ENCODE data around the gene TJP2.

The TJP2 gene
- total RNA-seq = 0 to 1.2 (median 0.47) reads per million in 4 experiments

DNA sequence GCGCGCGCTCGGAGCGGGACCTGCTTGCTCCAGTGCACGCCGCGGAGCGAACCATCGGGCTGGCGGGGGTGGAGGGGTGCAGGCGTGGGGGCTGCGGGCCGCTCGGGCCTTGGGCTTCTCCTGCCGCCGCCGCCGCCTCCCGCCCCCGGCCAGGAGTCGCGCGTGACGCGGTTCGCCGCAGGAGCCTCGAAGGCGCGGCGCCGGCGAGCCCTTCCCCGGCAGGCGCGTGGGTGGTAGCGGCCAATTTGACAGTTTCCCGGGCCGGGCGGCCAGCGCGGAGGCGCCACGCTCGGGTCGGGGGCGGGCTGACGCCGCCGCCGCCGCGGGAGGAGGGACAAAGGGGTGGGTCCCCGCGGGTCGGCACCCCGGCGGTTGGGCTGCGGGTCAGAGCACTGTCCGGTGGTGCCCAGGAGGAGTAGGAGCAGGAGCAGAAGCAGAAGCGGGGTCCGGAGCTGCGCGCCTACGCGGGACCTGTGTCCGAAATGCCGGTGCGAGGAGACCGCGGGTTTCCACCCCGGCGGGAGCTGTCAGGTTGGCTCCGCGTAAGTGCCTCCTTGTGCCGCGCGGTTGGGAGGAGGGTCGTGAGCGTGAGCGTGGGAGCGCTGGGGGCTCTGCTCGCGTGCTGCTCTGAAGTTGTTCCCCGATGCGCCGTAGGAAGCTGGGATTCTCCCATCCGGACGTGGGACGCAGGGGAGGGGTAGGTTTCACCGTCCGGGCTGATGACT is at the start of gene TJP2:
TJP2 (plus strand) TSS at position 387 of the 725 bp plus-strand sequence; CDS start at position 483, 96 bp downstream.
- no peak for DNase-seq

DNA sequence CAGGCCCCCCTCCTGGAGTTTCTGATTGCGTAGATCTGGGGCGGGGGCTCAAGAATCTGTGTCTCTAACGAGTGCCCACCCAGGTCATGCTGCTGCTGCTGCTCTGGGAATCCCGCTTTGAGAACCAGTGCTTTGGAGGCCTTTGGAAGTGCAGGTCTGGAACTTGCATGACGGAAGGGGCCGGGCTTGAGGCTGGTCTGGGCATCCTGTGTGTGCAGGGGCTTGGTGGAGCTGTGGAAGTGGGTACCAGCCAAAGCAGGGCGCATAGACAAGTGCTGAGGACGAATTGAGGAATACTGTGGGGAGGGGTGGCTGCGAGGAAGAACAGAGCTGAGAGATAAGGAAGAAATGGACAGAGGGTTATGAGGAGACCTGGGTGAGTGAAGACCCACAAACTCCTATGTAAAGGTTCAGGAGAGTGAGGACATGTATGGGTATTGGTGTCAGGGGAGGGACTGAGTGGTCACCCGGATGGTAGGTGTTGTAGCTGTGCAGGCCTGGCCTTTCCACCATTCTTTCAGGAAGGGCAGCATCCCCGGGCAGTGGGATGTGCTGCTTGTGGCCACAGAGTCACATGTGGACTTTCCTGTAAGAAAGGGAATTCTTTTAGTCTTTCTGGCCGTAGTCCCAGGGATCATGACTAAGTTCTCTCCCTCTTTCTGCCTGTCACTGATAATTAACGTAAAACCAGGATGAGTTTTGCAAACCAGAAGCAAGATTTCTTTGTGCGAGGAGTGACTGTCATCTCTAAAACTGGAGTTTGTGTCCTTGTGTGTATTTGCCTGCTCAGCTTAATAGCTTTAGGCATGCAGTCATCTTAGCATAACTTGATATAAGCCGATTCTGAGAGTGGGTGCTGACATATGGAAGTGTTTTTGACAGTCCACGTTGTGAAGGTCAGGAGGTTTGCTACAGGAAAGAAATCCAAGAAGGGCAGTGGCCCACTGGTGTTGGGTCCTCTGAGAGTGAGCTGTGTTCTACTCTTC is 43.3 kb upstream of the TJP2 start:
- DNase-seq = no peak

DNA sequence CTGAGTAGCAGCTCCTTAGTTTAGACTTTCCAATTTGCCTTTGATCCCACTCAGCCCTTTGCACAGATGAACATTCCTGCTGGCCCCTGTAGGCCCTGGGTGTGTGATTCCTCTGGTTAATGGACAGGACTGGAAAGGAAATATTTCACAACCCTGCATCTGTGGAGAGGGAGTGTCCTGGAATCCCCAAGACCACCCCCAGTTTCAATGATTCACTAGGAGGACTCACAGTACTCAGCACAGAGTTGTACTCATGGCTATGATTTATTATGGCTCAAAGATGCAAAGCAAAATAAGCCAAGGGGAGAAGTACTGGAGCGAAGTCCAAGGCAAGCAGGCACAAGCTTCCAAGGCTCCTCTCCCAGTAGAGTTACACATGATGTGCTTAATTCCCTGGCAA is 42.4 kb upstream of the TJP2 start:
- no peak for DNase-seq

DNA sequence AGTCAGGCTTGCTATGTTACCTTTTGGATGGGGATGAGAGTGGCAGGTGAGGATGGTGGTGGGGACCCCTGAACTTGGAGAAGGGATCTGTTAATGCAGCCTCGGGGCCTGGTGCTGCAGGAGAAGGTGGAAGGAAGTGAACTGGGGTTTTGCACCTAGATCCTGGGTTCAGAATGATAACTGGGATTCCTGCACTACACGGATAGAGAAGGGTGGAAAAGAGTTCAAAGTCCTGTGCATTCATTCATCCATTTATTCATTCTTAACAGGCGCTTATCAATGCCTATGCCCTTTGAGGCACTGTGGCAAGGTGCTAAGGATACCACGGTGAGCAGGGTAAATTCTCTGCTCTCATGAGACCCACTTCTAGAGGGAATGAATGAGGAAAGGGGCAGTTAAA is 41.7 kb upstream of the TJP2 start:
- no peak for DNase-seq

DNA sequence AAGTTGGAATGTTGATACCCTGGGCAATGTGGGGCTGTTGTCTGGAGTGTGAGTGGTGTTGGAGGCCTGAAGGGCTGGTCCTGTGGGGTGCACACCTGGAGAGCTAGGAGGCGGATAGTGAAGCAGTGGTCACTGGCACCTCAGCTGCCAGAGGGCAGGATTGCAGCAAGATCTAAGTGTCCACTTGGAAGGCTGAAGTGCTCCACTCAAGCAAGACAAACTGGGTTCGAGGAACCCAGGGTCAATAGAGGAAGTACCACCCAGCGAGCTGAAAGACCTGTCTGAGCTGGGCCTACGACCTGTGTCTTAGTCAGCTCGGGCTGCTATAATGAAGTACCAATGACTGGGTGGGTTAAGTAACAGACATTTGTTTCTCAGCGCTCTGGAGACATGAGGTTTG is 39.7 kb upstream of the TJP2 start:
- no peak for DNase-seq

DNA sequence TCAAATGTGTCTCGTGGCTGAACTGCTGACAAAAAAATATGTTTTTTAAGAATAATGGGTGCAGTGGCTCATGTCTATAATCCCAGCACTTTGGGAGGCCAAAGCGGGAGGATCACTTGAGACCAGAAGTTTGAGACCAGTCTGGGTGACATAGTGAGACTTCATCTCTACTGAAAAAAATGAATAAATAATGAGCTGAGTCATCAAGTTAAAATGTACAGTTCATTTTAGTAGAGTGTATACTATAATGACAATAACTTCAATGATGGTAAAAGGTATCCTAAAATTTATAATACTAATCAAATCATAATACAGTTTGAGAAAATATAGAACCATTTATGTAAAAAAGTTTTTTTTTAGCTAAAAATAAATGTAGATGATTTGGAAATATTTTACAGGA is 37.9 kb upstream of the TJP2 start:
- no peak for DNase-seq

DNA sequence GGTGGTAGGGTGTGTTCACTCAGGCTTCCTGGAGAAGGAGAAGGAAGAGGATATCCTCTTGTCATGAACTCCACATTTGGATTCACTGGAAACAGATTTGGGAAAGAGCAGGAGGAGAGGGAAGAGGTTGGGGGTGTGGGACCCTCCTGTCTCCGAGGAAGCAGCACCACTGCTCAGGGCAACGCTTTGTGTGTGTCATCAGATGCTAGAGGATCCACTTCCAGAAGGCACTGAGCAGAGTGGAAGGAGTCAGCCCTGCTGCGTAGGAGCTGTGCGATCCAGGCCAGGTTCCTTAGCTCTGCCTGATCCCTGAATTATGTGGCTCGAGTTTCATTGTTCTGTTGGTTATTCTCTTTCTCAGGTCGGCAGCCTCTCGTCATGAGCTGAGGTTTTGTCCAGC is 37.3 kb upstream of the TJP2 start:
- no peak for DNase-seq

DNA sequence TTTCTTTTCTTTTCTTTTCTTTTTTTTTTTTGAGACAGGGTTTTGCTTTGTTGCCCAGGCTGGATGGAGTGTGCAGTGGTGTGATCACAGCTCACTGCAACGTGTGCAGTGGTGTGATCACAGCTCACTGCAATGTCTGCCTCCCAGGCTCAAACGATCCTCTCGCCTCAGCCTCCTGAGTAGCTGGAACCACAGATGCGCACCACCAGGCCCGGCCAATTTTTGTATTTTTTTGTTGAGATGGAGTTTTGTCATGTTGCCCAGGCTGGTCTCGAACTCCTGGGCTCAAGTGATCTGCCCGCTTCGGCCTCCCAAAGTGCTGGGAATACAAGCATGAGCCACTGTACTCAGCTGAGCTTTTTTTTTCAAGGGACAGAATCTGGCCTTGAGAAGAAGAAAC is 36.8 kb upstream of the TJP2 start:
- no peak for DNase-seq

DNA sequence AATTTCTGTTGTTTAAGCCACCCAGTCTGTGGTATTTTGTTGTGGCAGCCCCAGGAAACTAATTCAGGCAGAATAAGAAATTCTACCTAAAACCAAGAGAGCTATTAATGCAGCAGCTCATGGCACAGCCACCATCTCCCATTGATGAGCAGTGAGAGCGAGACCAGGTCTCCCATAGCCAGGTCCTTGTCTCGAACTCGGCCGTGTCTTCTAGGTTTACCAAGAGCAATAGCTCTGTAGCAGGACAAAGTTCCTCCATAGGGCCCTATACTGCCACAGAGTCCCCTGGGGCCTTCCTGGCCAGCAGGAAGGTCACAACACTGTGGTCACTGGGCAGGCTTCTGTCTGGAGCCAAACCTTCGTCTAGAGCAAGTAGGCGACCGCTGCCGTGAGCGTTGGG is 34.5 kb upstream of the TJP2 start:
- no peak for DNase-seq

DNA sequence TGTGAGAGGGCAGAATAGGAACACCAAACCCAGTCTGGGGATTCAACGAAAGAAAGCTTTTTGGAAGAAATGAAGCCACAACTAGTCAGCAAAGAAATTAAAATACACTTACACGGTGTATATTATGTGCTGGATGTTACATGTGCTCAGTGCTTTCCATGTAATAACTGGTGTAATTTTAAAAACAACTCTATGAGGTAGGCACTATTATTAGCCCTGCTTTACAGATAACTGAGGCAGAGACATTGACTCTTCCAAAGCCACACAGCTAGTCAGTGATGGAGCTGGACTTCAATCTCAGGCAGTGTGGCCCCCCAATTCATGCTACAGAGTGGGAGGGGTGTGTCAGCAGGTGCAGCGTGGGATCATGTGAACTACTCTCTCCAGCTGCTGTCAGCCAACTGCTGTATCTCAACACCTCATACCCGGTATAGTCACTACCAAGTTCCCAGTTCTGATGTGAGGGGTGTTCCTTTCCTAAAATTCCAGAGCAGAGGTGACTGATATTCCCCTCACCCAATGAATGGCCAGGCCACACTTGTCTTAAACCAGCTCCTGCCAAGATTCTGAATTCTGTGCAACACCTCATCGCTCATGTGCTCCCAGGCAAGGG is 33.8 kb upstream of the TJP2 start:
- DNase-seq = no peak

DNA sequence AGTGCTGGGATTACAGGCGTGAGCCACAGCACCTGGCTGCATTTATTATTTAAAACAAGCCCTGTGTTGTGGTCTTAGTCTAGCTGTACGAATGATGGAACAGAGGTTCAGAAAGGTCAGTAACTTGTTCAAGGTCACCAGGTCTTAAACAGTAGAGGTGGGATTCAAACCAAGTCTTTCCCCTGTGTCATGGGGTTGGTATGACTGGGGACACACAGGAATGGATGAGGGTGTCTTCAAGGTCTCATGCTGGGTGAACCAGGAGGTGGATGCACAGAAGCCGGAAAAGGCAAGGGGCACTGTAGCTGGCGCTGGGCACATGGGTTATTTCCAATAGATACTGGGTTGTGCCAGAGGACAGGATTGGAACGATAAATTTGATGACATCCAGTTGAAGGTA is 32.2 kb upstream of the TJP2 start:
- no peak for DNase-seq

DNA sequence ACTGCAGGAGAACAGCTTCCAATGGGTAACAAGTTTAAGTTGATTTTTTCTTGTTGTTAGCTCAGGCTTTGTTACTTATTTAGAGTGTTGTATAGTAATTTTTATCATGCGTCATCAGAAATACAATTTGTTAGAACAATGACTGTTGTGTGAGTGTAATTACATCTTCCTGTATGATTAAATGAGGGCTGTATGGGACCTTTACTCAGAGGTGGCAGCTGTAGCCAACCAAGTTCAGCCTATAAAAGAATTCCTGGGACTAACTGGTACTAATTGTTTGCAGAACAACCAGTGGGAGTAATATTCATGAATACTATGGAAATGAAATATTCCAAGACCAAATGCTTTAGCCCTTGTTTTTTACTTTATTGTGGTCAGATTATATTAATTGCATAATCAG is 30.8 kb upstream of the TJP2 start:
- DNase-seq = no peak

DNA sequence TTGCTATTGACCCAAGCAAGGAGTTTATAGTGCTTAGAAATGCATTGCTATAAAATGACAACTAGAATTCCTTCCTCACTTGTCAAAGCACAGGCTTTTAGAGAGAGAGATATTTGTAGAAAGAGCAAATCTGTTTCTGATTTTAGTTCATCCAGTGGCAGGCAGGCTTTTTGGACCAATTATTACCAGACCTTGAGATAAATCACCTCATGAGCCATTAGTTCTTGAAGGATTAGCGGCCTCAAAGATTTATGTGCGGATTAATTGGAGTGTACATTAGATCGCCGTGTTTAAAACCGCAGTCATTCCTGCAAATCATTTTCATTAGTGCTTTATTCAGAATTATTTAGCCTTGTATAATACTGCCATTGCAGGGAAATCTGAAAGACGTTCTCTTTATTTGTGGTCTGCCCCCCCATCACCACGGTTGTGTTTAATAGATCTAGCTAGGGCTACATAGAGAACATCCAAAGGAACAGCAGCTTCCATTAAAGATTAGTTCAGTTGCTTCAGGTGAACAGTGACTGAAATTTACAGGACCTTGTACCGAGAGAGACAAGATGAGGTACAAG is 28.8 kb upstream of the TJP2 start:
- no peak for DNase-seq

DNA sequence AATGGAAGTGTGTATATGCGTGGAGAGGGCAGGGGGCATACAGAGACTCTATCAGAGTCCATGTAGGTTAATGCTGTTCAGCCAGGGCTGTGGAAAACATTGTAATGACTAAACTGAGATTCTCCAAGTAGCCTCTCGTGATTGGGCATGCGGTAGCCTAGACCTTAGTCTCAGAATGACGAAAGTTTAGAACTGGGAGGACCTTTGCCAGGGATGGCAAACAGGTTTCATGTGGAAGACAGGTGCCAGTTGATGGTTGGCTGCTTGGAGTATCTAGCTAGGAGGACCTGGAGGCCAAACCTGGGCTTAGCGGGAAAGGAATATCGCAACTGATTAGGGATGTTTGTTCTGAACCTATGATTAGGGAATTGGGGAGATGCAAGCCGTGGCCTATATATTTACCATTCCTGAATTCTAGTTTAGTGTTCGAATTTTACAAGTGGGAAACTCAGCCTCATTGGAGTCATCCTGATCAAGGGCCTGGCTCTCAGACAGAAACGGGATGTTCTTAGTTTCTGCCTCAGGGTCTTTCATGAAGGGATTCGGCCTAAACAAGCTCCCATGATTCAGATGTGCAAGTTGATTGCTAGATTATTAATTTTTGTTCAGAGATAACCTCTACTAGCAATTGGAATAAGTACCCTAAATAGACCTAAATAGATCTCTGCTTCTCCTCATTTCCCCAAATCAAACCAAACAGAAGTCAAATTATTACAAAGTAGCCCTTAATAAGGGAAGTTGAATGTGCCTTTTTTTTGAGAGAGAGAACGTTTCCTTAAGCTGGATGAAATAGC is 26.8 kb upstream of the TJP2 start:
- no peak for DNase-seq

DNA sequence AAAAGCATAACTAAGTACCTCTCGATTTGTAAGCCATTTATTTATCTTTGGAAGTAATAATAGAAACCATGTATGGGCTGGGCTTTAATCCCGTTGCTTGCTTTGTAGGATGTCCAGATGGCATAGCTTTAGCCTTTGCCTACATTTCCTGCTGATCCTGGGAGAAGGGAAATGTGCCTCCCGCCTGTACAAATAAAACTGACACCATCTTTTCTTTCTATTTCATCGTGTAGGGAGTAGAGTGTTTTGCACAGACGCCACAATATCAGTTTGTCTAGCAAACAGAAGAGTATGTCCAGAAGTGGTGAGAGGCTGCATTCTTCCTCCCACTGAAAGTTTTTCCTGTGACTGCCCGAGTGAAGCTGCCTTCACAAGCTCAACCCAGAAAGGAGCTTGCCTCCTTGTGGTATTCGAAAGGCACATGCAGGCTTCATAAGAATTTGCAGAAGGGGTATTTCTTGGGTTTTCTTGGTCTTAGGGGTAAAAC is 24.7 kb upstream of the TJP2 start:
- DNase-seq = no peak

DNA sequence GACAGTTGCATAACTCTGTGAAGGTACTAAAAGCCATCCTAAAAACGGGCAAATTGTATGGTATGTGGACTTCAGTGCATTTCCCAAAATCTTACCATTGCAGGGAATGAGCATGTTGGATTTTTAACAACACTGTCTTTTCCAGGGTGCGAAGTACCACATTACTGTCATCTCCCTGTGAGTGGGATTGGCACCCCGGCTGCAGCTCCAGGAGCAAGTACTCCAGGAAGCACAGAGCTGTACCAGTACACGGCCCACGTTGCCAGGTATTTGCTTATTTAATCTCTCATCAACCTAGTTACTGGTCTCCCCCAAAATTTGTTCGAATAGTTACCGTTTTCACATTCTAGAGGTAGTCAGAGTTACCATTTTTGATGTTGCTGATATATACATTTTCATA is 22.6 kb upstream of the TJP2 start:
- no peak for DNase-seq

DNA sequence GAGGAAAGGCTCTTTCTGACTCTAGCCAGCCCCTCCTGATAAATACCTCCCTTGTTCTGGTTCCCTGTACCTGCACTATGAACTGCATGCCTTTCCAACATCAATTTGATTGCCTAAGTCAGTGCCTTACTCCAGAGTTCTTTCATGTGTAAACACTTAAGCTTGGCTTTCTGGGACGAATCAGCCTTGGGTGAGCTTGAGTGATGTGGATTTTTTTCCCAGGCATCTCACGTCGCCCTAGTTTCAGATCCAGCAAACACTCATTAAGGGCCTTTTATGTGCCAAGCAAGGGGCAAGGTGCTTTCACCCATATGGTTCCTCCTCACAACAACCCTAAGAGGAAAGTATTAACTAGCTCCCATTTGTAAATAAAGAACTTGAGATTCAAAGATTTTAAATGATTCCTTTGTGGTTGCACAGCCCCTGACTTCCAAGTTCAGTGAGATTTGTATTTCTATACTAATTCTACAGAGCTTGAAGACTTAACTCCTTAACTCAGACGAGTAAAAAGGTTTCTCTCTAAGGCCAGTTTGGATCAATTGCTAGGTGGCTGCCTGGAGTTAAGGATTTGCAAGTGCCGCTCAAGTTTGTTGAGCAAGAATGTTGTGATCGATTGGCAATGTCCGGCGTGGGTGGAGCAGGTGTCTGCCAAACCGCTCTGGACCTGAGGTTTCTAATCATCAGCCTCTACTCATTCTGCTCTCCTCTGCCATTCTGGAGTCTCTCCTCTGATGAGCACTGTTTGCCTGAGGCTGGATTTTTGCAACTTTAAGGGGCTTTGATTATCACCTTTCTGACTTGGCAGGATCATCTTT is 20.2 kb upstream of the TJP2 start:
- no peak for DNase-seq

DNA sequence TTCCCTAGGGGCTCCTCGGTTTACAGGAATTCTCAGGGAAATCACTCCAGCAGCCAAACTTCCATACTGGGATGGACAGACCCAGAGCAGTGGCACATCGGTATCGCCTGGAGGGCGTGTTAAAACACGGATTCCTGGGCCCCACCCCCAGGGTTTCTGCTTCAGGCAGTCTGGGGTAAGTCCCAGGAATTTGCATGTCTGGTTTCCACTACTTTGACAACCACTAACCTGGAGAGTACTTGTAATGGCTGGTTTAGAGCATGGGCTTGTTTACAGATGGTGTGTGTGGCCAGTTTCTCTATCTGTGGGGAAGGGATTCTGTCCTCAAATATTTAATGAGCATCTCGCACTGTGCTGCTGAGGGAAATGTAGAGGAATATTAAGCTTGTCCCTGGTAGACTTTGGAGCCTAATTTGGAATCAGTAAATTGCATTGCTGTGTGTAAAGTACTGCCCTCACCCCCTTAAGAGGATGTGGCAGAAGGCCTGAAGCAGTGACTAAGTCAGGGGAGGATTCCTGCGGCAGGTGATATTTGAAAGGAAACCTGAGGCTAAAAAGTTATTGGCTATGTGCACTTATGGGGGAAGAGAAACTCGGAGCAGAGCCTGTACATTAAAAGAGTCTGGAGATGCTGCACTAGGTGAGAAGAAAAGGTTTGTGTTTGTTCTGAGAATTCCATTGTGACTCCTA is 18.6 kb upstream of the TJP2 start:
- DNase-seq = no peak

DNA sequence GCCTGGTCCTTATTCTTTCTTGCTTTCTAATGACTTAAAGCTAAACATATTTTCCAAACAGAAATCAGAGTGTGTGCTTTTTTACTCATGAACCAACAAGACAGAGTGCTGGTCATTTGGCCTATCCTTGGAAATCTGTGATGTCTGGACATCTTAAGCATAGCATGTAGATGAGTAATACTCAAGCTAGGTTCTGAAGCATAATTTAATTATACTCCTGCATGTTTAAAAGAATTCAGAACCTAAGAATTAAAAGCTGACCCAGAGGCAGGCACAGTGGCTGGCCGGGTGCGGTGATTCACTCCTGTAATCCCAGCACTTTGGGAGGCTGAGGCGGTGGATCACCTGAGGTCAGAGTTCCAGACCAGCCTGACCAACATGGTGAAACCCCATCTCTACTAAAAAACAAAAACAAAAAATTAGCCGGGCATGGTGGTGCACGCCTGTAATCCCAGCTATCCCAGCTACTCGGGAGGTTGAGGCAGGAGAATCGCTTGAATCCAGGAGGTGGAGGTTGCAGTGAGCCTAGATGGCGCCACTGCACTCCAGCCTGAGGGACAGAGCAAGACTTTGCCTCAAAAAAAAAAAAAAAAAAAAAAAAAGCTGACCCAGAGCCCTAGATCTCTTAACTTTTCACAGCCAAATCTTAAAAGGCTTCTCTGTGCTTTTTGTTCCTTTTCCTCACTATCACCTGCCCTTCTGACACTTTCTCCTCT is 16.2 kb upstream of the TJP2 start:
- DNase-seq = no peak

DNA sequence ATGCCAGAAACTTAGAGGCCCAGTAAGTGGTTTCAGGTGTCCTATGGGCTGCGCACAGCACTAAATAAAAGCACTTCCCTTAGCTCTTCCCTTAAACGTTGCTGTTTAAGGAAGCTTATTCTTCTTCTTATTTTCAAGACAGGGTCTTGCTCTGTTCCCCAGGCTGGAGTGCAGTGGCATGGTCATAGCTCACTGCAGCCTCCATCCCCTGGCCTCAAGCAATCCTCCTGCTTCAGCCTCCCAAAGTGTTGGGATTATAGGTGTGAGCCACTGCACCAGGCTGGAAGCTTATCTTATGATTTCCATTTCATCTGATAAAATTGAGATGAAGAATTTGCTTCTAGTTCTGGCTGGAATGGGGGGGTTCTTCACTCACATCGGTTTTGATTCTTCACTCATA is 15.6 kb upstream of the TJP2 start:
- no peak for DNase-seq

Measured in effector CD8-positive, alpha-beta T cell (primary cell).